ENCODE measurements around the gene TACC2. TPM values are rescaled to one million over a fixed set of nuclear protein-coding genes. Genes with fewer than 3 reads are reported as not detected.

The TACC2 gene
- total and polyA plus RNA-seq, 2 donors (not counting 1 experiment from before 2014, with no cell fraction given) = not detected

DNA sequence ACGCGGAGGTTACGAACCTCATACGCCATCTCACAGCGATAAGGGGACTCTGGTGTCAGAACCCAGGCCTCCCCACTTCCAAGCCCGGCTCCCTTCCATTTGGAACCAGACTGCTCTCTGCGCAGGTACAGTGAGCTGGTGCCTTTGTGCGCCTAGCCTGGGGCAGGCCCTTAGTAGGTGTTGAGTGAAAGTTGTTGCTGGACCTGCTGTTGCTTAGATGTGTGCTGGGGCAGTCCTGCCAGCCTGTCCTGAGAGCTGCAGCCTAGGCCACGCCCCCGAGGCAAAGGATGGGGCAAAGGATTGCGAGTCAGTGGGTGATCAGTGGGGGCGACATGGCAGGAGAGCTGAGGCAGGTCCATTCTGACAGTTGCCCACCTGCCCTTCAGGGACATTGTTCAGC, 209.7 kb downstream of the TACC2 start:
- H3K27ac Mint-ChIP-seq = no peak overlapping the region
- no peaks in the 10 kb centered on the region for H3K9me3 Mint-ChIP-seq (ENCODE audit: insufficient read depth)
- H3K9me3 ChIP-seq (ENCODE audit: control extremely low read depth in 1 of 3, control insufficient read depth in 2 of 3, insufficient read depth in 1 of 3, low read length in 2 of 3) = peaks cover 0 to 3% (median 0%) of the 10 kb centered on the region in 3 donors
- no peak overlapping the region for H3K9ac ChIP-seq (ENCODE audit: low read length)
- TF ChIP-seq EZH2 (IDR thresholded peaks at IDR 0.05; ENCODE audit: borderline replicate concordance, insufficient read depth, low read depth, low read length, poor library complexity, severe bottlenecking) (no peak), CTCF (IDR thresholded peaks at IDR 0.05) (no peak)
- POLR2A ChIA-PET = no interaction called here
- intact Hi-C loops (cut with micrococcal nuclease) = no loop called here
- no peak for ATAC-seq (ENCODE audit: low read depth)
- CTCF ChIA-PET = no interaction called here
- no peaks in the 10 kb centered on the region for H3K27me3 ChIP-seq (replicated peaks in 1 of 4; ENCODE audit: control extremely low read depth in 1 of 4, control insufficient read depth in 3 of 4, insufficient read depth in 4 of 4, low read length in 3 of 4)
- H3K27me3 Mint-ChIP-seq = peaks cover 3% of the 10 kb centered on the region
- H3K4me3 Mint-ChIP-seq = no peak overlapping the region
- H4K20me1 ChIP-seq (ENCODE audit: control insufficient read depth, insufficient read depth, low read length, poor library complexity, severe bottlenecking) = no peaks in the 10 kb centered on the region
- H3K4me1 Mint-ChIP-seq = no peaks in the 10 kb centered on the region
- 95% methylated on average over 11 of the region's 12 CpGs for WGBS (ENCODE audit: insufficient coverage)
- no peak overlapping the region for H3K4me3 ChIP-seq (ENCODE audit: control extremely low read depth in 1 of 5, extremely low read depth in 1 of 5, insufficient read depth in 1 of 5, low read depth in 2 of 5, low read length in 4 of 5)
- no peak for DNase-seq
- no peaks in the 10 kb centered on the region for H3K4me1 ChIP-seq (ENCODE audit: control insufficient read depth in 2 of 2, insufficient read depth in 2 of 2, low read length in 2 of 2)
- no peak overlapping the region for H3K4me2 ChIP-seq (replicated peaks; ENCODE audit: low read depth, low read length, poor library complexity, severe bottlenecking)
- H3K27ac ChIP-seq (ENCODE audit: low read length in 2 of 2) = no peak overlapping the region
- H2AFZ ChIP-seq (ENCODE audit: insufficient read depth, low read depth, low read length, poor library complexity, severe bottlenecking) = no peak overlapping the region
- H3K36me3 ChIP-seq (replicated peaks in 1 of 2; ENCODE audit: control extremely low read depth in 1 of 2, control insufficient read depth in 1 of 2, extremely low read depth in 1 of 2, insufficient read depth in 2 of 2, low read length in 1 of 2) = no peaks in the 10 kb centered on the region
- H3K79me2 ChIP-seq (ENCODE audit: control insufficient read depth, insufficient read depth, low read length) = no peaks in the 10 kb centered on the region

DNA sequence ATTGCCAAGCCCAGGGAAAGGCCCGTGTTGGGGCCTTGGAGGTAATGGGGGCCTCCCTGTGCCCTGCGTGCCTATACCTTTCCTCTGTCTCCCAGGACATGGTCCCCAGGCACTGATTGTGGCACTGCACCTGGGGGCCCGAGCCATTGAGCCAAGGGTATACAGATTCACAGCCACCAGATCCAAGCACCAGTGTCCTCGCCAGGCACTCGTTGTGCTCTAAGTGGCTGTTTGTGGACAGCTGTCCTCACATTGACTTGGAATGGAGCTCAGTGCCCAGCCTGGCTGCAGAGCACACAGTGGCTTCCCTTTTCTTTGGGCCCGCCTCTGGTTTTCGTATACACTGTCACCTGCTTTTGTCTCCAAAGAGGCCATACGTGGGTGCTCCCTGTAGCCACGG, 210.1 kb downstream of the TACC2 start:
- H2AFZ ChIP-seq (ENCODE audit: insufficient read depth, low read depth, low read length, poor library complexity, severe bottlenecking) = no peak overlapping the region

More for the DNA sequence above, 210.1 kb downstream of the TACC2 start:
- Histone ChIP-seq H3K9ac (ENCODE audit: low read length) (no peak overlapping the region), H3K4me2 (replicated peaks; ENCODE audit: low read depth, low read length, poor library complexity, severe bottlenecking) (no peak overlapping the region), H3K36me3 (replicated peaks in 1 of 2; ENCODE audit: control extremely low read depth in 1 of 2, control insufficient read depth in 1 of 2, extremely low read depth in 1 of 2, insufficient read depth in 2 of 2, low read length in 1 of 2) (no peaks in the 10 kb centered on the region), H4K20me1 (ENCODE audit: control insufficient read depth, insufficient read depth, low read length, poor library complexity, severe bottlenecking) (no peaks in the 10 kb centered on the region), H3K4me3 (ENCODE audit: control extremely low read depth in 1 of 5, extremely low read depth in 1 of 5, insufficient read depth in 1 of 5, low read depth in 2 of 5, low read length in 4 of 5) (no peak overlapping the region), H3K9me3 (ENCODE audit: control extremely low read depth in 1 of 3, control insufficient read depth in 2 of 3, insufficient read depth in 1 of 3, low read length in 2 of 3) (peaks cover 0 to 3% (median 0%) of the 10 kb centered on the region in 3 donors), H3K79me2 (ENCODE audit: control insufficient read depth, insufficient read depth, low read length) (no peaks in the 10 kb centered on the region), H3K27ac (ENCODE audit: low read length in 2 of 2) (no peak overlapping the region), H3K4me1 (ENCODE audit: control insufficient read depth in 2 of 2, insufficient read depth in 2 of 2, low read length in 2 of 2) (no peaks in the 10 kb centered on the region), H3K27me3 (replicated peaks in 1 of 4; ENCODE audit: control extremely low read depth in 1 of 4, control insufficient read depth in 3 of 4, insufficient read depth in 4 of 4, low read length in 3 of 4) (no peaks in the 10 kb centered on the region)
- DNase-seq (no peak), ATAC-seq (ENCODE audit: low read depth) (no peak)
- intact Hi-C loops (cut with micrococcal nuclease) = no loop called here
- Mint-ChIP-seq H3K9me3 (ENCODE audit: insufficient read depth) (no peaks in the 10 kb centered on the region), H3K27ac (no peak overlapping the region), H3K4me3 (no peak overlapping the region), H3K27me3 (peaks cover 3% of the 10 kb centered on the region), H3K4me1 (no peaks in the 10 kb centered on the region)
- TF ChIP-seq CTCF (IDR thresholded peaks at IDR 0.05) (no peak), EZH2 (IDR thresholded peaks at IDR 0.05; ENCODE audit: borderline replicate concordance, insufficient read depth, low read depth, low read length, poor library complexity, severe bottlenecking) (no peak)
- CTCF ChIA-PET = no interaction called here
- POLR2A ChIA-PET = no interaction called here
- 80% methylated on average over 9 of the region's 9 CpGs for whole genome bisulfite sequencing (ENCODE audit: insufficient coverage)

Measured in B cell (primary cell).